ENCODE measurements around the gene KRTAP5-3. TPM values are rescaled to one million over a fixed set of nuclear protein-coding genes. Genes with fewer than 3 reads are reported as not detected.

The KRTAP5-3 gene
- total RNA-seq, 2 experiments from 2014 or later, result not detected

- Mint-ChIP-seq H3K36me3 (ENCODE audit: low read depth) (no peaks in the 10 kb centered on the region), H3K4me1 (ENCODE audit: low read depth) (peaks cover 15% of the 10 kb centered on the region), H3K27me3 (no peaks in the 10 kb centered on the region), H3K9me3 (no peaks in the 10 kb centered on the region), H3K4me3 (no peak overlapping the region), H3K27ac (no peak overlapping the region)
- POLR2A ChIA-PET, result no interaction called here
- intact Hi-C loops (cut with micrococcal nuclease), result no loop called here
- CTCF ChIA-PET, result interaction anchor here (1.1 to 3.8 kb wide), 2 partner anchors 11 to 21 kb away, joined by 4 to 17 read pairs; no protein-coding TSS in a partner anchor
- no peak for TF ChIP-seq CTCF (IDR thresholded peaks at IDR 0.05)
- DNase-seq (no peak), ATAC-seq (no peak)
These were observed 40.6 kb downstream of the KRTAP5-3 start for GRCh38 chr11:1567721-1568100.

DNA sequence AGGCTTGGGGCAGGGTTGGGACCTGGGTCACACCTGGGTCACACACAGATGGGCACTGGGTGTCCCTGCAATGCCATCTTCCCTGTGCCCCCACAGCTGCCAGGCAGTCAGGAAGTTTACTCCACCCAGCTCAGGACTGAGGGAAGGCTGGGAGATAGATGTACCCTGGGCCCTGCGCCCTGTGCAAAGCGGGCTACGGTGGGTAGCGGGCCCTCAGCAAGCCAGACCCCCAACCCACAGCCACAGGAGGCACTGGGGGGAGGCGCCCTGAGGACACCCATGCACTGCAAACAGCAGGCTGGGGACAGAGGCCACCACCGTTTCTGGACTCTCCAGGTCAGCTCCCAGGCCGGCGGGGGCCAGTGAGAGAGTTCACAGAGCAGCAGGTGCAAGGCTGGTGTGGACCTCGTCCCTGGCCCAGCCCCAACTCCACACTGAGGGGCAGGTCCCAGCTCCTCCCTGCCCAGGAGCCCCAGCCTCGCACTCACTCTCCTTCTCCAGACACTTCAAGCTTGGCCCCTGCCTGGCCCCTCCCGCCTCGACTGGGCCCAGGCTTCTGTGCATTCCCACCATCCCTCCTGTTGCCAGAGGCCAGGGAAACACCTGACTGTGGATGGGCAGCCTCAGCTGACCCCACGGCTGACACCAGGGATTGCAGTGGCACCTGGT lies 41.1 kb downstream of the KRTAP5-3 start:
- ChIA-PET CTCF (interaction anchor here (0.8 to 1.1 kb wide), 2 partner anchors 11 to 20 kb away, joined by 3 to 4 read pairs; no protein-coding TSS in a partner anchor), POLR2A (no interaction called here)
- ATAC-seq (no peak), DNase-seq (no peak)
- intact Hi-C loops (cut with micrococcal nuclease), result no loop called here
- Mint-ChIP-seq H3K4me3 (no peak overlapping the region), H3K4me1 (ENCODE audit: low read depth) (peaks cover 15% of the 10 kb centered on the region), H3K36me3 (ENCODE audit: low read depth) (no peaks in the 10 kb centered on the region), H3K27me3 (no peaks in the 10 kb centered on the region), H3K9me3 (no peaks in the 10 kb centered on the region), H3K27ac (no peak overlapping the region)
- no peak for TF ChIP-seq CTCF (IDR thresholded peaks at IDR 0.05)

- Mint-ChIP-seq H3K27me3 (no peaks in the 10 kb centered on the region), H3K9me3 (no peaks in the 10 kb centered on the region), H3K4me3 (no peak overlapping the region), H3K4me1 (ENCODE audit: low read depth) (peaks cover 15% of the 10 kb centered on the region), H3K36me3 (ENCODE audit: low read depth) (no peaks in the 10 kb centered on the region), H3K27ac (no peak overlapping the region)
- ChIA-PET CTCF (interaction anchor here (0.8 to 3.5 kb wide), 3 partner anchors 8 to 20 kb away, joined by 3 to 22 read pairs (median 4); no protein-coding TSS in a partner anchor), POLR2A (no interaction called here)
- no peak for DNase-seq
- intact Hi-C loops (cut with micrococcal nuclease), result no loop called here
- no peak for ATAC-seq
- no peak for TF ChIP-seq CTCF (IDR thresholded peaks at IDR 0.05)
These were observed 41.7 kb downstream of the KRTAP5-3 start for GRCh38 chr11:1566381-1567051.

GRCh38 chr11:1565904-1566247 lies 42.4 kb downstream of the KRTAP5-3 start:
- no peak for ATAC-seq
- DNase-seq, result no peak
- Mint-ChIP-seq H3K36me3 (ENCODE audit: low read depth) (no peaks in the 10 kb centered on the region), H3K4me1 (ENCODE audit: low read depth) (peaks cover 15% of the 10 kb centered on the region), H3K9me3 (no peaks in the 10 kb centered on the region), H3K27ac (no peak overlapping the region), H3K4me3 (no peak overlapping the region), H3K27me3 (no peaks in the 10 kb centered on the region)
- TF ChIP-seq CTCF (IDR thresholded peaks at IDR 0.05), result no peak
- intact Hi-C loops (cut with micrococcal nuclease), result no loop called here
- POLR2A ChIA-PET, result no interaction called here
- CTCF ChIA-PET, result interaction anchor here (3.5 kb wide), 1 partner anchor 8 kb away, joined by 22 read pairs; no protein-coding TSS in a partner anchor

Measured in activated CD8-positive, alpha-beta T cell treated with anti-CD3 and anti-CD28 coated beads for 36 hours (primary cell).